HEK293T (cell line): ENCODE measurements around the gene CD53.

Experiments
- CTCF ChIA-PET: fragments of 350-600 bp; formaldehyde crosslinking; extraction: SDS; loops from one replicate; lab custom pipeline; 2021; ENCODE audit warnings: antibody characterized with exemption, inconsistent platforms; lab: Yijun Ruan, JAX
- POLR2A ChIA-PET: fragments of 350-600 bp; formaldehyde crosslinking; extraction: SDS; loops from one replicate; lab custom pipeline; 2020; ENCODE audit warnings: antibody characterized with exemption, inconsistent platforms; lab: Yijun Ruan, JAX
- DNase-seq: peaks from one replicate; pipeline ENCODE4 v3.0.0; 2012; ENCODE audit warnings: mixed read lengths; ENCODE audit errors: extremely low spot score
- ARNT ChIP-seq: fragments of 450-650 bp; IDR thresholded peaks from 2 replicates; pipeline ENCODE4 v1.6.1; 2017; ENCODE audit warnings: mild to moderate bottlenecking
- BHLHE40 ChIP-seq: fragments of 450-650 bp; IDR thresholded peaks from 2 replicates; pipeline ENCODE4 v1.6.1; 2016; ENCODE audit warnings: mild to moderate bottlenecking, moderate library complexity, borderline replicate concordance
- CTBP1 ChIP-seq: fragments of 450-650 bp; IDR thresholded peaks from 2 replicates; pipeline ENCODE4 v1.6.1; 2016; ENCODE audit warnings: borderline replicate concordance
- ELF4 ChIP-seq: fragments of 450-650 bp; IDR thresholded peaks from 2 replicates; pipeline ENCODE4 v1.6.1; 2017; ENCODE audit warnings: antibody characterized with exemption
- FOXA1 ChIP-seq: fragments of 450-650 bp; IDR thresholded peaks from 2 replicates; pipeline ENCODE4 v1.6.1; 2016; ENCODE audit warnings: mild to moderate bottlenecking
- FOXK2 ChIP-seq: fragments of 450-650 bp; IDR thresholded peaks from 2 replicates; pipeline ENCODE4 v1.6.1; 2016; ENCODE audit warnings: mild to moderate bottlenecking
- FOXM1 ChIP-seq: fragments of 450-650 bp; IDR thresholded peaks from 2 replicates; pipeline ENCODE4 v1.6.1; 2017; ENCODE audit warnings: mild to moderate bottlenecking, borderline replicate concordance
- HDGF ChIP-seq: fragments of 450-650 bp; IDR thresholded peaks from 2 replicates; pipeline ENCODE4 v1.6.1; 2017; ENCODE audit warnings: antibody characterized with exemption, borderline replicate concordance
- L3MBTL2 ChIP-seq: fragments of 450-650 bp; conservative IDR thresholded peaks from 2 replicates; pipeline ENCODE4 v1.6.1; 2016; ENCODE audit warnings: mild to moderate bottlenecking
- LEF1 ChIP-seq: fragments of 450-650 bp; IDR thresholded peaks from 2 replicates; pipeline ENCODE4 v1.6.1; 2017; ENCODE audit warnings: mild to moderate bottlenecking, borderline replicate concordance
- NFRKB ChIP-seq: fragments of 450-650 bp; IDR thresholded peaks from 2 replicates; pipeline ENCODE4 v1.6.1; 2016; ENCODE audit warnings: mild to moderate bottlenecking, moderate library complexity
- PKNOX1 ChIP-seq: fragments of 450-650 bp; IDR thresholded peaks from 2 replicates; pipeline ENCODE4 v1.6.1; 2016
- SP1 ChIP-seq: fragments of 450-650 bp; IDR thresholded peaks from 2 replicates; pipeline ENCODE4 v1.6.1; 2017
- SUZ12 ChIP-seq: fragments of 450-650 bp; IDR thresholded peaks from 2 replicates; pipeline ENCODE4 v1.6.1; 2016; ENCODE audit warnings: mild to moderate bottlenecking
- TARDBP ChIP-seq: fragments of 450-650 bp; IDR thresholded peaks from 2 replicates; pipeline ENCODE4 v1.6.1; 2016
- ZNF384 ChIP-seq: fragments of 450-650 bp; IDR thresholded peaks from 2 replicates; pipeline ENCODE4 v1.6.1; 2016

CD53 gene

GRCh38 chr1:110944806-110945205 lies 71.9 kb downstream of the CD53 start:
- no peak for TF ChIP-seq ELF4
- no peak for TF ChIP-seq ZNF384
- no peak for TF ChIP-seq FOXM1
- no peak for TF ChIP-seq TARDBP
- no peak for TF ChIP-seq ARNT
- TF ChIP-seq NFRKB: no peak
- TF ChIP-seq PKNOX1: no peak
- TF ChIP-seq HDGF: no peak
- TF ChIP-seq FOXA1: no peak
- no peak for TF ChIP-seq BHLHE40
- no peak for TF ChIP-seq L3MBTL2
- no peak for TF ChIP-seq CTBP1
- no peak for TF ChIP-seq SP1
- no peak for TF ChIP-seq LEF1
- TF ChIP-seq SUZ12: no peak
- no peak for TF ChIP-seq FOXK2
- POLR2A ChIA-PET: interaction anchor here (1.1 kb wide), 1 partner anchor 19 kb away, joined by 4 read pairs; no protein-coding TSS in a partner anchor
- DNase-seq: no peak
- CTCF ChIA-PET: no interaction called here

GRCh38 chr1:110945626-110946025 lies 72.7 kb downstream of the CD53 start:
- TF ChIP-seq ZNF384 (no peak), FOXK2 (no peak), CTBP1 (no peak), TARDBP (no peak), PKNOX1 (no peak), HDGF (no peak), L3MBTL2 (no peak), BHLHE40 (no peak), SUZ12 (no peak), ELF4 (no peak), FOXA1 (no peak), LEF1 (no peak), ARNT (no peak)
- POLR2A ChIA-PET: interaction anchor here (1.1 kb wide), 1 partner anchor 18 kb away, joined by 4 read pairs; no protein-coding TSS in a partner anchor
- DNase-seq: no peak
- CTCF ChIA-PET: no interaction called here

GRCh38 chr1:110948038-110948810 lies 75.3 kb downstream of the CD53 start:
- TF ChIP-seq FOXK2 (no peak), TARDBP (no peak), LEF1 (no peak), ELF4 (no peak), CTBP1 (no peak), ARNT (no peak), FOXM1 (no peak), SP1 (no peak), NFRKB (no peak), SUZ12 (no peak), PKNOX1 (no peak), HDGF (no peak), L3MBTL2 (no peak), BHLHE40 (no peak), ZNF384 (no peak), FOXA1 (no peak)
- ChIA-PET POLR2A (interaction anchor here (0.9 kb wide), 1 partner anchor 16 kb away, joined by 3 read pairs; no protein-coding TSS in a partner anchor), CTCF (no interaction called here)
- DNase-seq: no peak
